D721Med (cell line): ENCODE measurements around the gene AFG1L.

Experiments used
- DNase-seq: peaks from one replicate; pipeline ENCODE4 v3.0.0; 2011; ENCODE audit warnings: low spot score; ENCODE audit not compliant: insufficient read length
- FAIRE-seq: peaks from 2 replicates; lab custom pipeline; 2011; peaks lifted over from hg19 to GRCh38; lab: Jason Lieb, UNC
- CTCF ChIP-seq: IDR thresholded peaks from 2 replicates; pipeline ENCODE4 v1.5.1; 2012; ENCODE audit warnings: mild to moderate bottlenecking, control low read depth; ENCODE audit not compliant: insufficient read depth; ENCODE audit errors: missing control alignments

Gene AFG1L

GRCh38 chr6:108566406-108566805 lies 271.6 kb downstream of the AFG1L start:
- no peak for FAIRE-seq
- DNase-seq: no peak
- no peak for TF ChIP-seq CTCF

DNA sequence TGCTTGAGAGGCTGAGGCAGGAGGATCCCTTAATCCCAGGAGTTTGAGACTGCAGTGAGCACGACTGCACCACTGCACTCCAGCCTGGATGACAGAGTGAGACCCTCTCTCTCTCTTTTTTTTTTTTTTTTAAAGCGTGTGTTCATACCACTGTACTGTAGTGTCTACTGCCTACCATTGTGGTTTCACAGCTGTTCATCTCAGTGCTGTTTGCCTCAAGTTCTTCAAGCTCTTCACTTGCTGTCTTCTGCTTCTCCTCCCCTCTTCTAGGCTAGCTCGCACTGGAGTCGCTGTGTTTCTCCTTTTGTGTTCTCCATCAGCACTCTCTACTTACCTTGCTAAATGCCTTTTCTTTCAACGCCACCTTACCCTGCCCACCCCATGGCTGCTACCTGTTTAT lies 273.2 kb downstream of the AFG1L start:
- no peak for TF ChIP-seq CTCF
- no peak for FAIRE-seq
- DNase-seq: no peak

- DNase-seq (no peak), FAIRE-seq (no peak)
- no peak for TF ChIP-seq CTCF
Observed at GRCh38 chr6:108568551-108569305, 273.9 kb downstream of the AFG1L start.

- DNase-seq (no peak), FAIRE-seq (no peak)
- TF ChIP-seq CTCF: peak; percentile 3
Observed at GRCh38 chr6:108570517-108570916, 275.7 kb downstream of the AFG1L start.

DNA sequence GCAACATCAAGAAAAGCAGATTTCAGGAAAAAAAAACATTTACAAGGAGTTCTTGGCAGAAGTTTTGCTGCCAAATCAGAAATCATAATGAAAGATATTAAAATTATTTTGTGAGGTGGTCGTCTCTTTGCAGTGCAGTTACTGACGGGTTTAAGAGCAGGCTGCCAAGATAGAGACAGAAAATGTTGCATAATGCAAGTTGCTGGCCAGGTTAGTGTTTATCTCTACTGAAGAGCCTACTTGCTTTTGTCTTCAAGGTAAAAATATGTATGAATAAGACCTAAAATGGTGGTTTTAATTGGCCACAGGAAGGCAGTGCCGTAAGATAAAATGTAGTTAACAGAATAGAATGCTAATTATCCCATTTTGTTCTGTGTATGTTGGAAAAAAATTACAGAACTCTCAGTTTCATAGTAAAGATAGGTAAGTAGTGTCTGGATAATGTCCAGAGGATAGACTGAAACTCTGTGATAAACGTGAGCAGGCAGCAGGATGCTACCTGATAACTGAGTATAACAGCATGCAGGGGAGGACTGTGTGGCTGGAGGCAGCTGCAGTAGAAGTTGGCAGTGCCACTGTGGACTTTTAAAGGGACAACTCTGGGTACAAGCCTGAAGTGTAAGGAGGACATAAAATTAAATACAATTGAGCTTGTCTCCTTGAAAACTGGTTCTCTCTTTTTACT lies 279.7 kb downstream of the AFG1L start:
- FAIRE-seq: no peak
- TF ChIP-seq CTCF: no peak

More for the DNA sequence above, 279.7 kb downstream of the AFG1L start:
- DNase-seq: no peak
